ENCODE data around the gene MAN2B2.
A peak's percentile ranks its signal among the peaks of the same experiment; 100 is the strongest.
"Not testable (repeated sequence)": the region's sequence is repeated elsewhere in the genome, so short reads cannot be mapped to it uniquely, and the experiment has no call there.

MAN2B2 gene

DNA sequence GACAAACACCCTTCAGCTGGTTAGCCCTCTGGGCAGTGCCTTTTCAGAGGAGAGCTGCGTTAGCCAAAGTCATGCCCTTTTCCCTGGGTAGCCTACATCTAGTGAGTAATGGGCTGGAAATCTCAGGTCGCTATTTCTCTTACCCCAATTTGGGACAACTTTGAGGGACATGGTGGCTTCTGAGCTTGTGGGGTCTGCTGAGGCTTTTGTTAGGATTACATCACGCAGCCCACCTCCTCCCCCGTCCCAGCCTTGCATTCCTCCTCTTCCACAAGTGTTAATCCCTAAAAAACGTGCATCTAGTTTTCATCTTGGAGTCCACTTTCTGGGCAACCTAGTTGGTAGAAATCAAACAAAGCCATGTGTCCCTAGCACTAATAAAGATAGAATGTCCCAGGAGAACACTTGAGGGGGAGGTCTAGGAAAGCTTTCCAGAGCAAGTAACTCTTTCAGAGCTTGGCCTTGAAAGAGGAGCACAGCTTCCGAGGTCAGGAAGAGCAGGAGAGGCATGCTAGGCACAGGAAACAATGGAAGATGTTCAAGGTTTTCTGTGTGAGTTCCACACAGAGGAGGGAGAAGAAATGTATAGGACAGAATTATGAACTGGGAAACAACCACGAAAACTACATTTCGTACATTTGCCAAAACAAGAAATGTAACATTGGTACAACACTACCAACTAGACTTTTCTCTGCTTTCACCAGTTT is 68.3 kb downstream of the MAN2B2 start:
- DNase-seq (ENCODE audit: low spot score): no peak

DNA sequence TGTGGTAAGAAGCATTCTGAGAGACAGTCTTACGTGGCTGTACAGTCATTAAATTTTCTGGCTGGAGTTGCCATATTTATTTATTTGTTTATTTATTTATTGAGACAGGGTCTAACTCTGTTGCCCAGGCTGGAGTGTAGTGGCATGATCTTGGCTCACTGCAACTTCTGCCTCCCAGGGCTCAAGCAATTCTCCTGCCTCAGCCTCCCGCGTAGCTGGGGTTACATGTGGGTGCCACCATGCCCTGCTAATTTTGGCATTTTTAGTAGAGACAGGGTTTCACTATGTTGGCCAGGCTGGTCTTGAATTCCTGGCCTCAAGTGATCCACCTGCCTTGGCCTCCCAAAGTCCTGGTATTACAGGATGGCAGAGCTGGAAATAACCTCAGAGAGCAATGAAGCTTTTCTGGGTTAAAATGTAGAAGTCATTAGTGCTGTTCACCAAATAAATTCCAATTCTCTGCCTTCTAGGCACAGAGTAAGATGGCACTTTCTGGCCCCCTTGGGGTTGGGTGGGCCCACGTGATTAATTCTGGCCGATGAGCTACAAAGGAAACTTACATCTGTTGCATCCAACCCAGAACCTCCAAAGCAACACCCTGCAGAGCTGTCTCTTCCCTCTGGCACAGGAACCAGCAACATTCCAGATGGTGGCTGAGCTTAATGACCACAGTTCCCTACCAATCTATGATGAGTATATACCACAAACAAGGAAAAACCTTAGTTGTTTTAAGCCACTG is 70.0 kb downstream of the MAN2B2 start:
- DNase-seq (ENCODE audit: low spot score): peak; percentile 41

DNA sequence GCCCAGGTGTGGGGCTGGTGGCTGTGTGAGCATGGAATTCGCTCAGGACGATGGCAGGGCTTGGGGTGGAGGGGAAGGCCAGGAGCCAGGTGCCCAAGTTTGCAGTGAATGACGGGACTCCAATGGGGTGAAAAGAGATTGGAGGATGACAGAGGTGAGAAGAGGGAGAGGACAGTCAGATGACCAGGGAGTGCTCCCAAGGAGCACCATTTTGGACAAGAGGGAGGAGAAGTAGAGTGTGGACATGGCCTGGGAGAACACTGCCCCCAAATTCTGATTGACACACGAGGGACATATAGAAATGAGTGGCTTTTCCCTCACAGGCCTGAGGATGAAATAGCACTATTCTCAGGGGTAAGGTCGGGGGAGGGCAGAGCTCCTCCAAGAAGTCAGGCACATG is 72.2 kb downstream of the MAN2B2 start:
- DNase-seq (ENCODE audit: low spot score): no peak

DNA sequence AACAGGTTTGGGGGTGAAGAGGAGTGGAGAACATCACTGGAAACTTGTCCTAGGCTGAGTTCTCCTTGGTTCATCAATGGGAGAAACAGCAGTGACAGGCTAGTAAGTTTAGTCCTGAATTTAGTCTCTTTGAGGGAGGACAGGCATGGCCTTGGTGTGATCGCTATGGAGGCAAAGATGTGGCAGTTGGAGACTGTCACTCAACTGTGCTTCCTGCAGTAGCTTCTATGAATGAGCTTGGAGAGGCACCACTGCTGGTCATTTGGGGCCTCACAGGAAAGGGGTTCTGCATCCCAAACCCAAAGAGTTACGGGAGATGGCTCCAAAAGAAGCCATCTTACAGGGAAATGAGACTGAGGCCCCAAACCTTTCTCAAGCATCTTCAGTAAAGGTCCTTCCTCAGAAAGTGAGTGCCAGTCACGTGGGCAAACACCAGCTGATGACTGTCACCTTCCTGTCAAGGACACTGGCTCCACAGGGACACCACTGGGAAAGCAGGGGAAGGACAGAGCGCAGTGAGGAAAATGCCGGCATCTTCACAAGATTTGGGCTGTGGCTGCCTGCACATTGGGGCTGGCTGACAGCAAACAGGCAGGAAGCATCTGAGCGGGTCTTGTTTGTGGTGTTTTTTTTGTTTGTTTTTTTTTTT is 72.7 kb downstream of the MAN2B2 start:
- no peak for DNase-seq (ENCODE audit: low spot score)

DNA sequence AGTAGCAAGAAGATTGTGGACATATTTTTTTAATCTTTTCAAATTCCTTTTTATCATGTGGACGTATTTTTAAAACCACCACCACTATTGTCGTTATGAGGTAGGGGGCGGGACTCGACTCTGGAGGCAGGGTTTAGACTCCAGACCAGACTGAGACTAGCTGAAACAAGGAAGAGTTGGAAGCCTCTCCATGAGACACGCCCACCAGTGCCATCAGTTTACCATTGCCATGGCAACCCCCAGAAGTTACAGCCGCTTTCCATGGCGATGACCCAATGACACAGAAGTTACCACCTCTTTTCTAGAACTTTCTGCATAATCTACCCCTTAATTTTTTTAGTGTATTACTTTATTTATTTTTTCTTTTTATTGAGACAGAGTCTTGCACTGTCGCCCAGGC is 74.2 kb downstream of the MAN2B2 start:
- no peak for DNase-seq (ENCODE audit: low spot score)

DNA sequence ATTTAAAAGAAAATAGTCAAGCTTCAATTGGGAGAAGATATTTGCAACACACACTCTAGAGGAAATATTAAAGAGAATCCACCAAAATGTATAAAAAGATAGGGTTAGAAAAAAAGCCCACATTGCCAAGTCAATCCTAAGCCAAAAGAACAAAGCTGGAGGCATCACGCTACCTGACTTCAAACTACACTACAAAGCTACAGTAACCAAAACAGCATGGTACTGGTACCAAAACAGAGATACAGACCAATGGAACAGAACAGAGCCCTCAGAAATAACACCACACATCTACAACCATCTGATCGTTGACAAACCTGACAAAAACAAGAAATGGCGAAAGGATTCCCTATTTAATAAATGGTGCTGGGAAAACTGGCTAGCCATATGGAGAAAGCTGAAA is 79.2 kb downstream of the MAN2B2 start:
- DNase-seq (ENCODE audit: low spot score): not testable (repeated sequence)

DNA sequence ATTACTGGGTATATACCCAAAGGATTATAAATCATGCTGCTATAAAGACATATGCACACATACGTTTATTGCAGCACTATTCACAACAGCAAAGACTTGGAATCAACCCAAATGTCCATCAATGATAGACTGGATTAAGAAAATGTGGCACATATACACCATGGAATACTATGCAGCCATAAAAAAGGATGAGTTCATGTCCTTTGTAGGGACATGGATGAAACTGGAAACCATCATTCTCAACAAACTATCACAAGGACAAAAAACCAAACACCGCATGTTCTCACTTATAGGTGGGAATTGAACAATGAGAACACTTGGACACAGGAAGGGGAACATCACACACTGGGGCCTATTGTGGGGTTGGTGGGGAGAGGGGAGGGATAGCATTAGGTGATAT is 80.3 kb downstream of the MAN2B2 start:
- not testable (repeated sequence) for DNase-seq (ENCODE audit: low spot score)

DNA sequence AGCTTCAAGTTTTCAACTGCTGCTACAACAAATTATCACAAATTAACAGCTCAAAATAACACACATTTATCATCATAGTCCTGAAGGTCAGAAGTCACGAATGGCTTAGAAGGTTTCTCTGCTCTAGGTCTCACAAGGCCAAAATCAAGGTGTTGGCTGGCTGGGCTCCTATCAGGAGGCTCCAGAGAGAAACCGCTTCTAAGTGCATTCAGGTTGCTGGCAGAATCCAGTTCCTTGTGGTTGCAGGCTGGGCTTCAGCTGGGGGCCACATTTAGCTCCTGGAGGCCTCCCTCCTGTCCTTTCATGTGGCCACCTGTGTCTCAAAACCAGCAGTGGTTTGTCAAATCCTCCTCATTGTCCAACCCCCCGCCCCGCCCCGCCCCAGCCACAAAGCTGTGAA is 80.9 kb downstream of the MAN2B2 start:
- DNase-seq (ENCODE audit: low spot score): no peak

DNA sequence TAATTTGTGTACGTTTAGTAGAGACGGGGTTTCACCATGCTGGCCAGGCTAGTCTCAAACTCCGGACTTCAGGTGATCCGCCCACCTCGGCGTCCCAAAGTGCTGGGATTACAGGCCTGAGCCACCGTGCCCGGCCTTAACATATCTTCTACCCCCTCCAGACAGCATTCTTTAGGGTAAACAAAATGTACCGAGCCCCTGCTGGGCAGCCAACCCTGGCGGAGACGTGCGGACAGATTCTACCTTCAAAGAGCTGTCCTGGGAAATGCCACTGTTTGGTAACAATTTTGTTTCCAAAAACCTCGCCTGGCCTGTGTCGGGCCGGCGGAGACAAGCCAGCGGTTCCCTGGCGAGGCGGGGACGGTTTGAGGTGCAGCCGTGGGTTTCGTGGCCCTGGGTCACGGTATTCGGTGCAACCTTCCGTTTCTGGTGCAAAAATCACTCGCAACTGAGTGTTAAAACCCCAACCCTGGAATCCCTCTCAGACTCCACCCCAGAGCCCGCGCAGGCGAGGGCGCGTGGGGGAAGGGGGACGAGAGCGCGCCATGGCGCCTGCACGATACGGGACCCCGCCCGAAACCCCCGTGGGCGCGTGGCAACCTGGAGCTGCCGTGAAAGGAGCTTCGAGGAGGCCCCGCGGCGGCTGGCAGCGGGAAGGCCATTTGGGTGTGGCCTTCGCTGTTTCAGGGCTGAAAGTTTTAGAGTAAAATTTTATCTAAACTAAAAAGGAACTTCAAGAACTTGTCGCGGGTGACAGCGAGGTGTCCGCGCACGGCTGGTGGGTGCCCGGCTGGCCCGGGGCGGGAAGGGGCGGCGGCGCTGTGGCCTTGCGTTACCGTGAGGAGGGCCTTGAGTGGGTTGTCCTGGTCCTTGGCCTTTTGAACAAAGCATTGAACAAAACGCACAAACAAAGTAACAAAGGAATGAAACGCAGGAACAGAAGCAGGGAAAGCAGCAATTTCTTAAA is 82.5 kb downstream of the MAN2B2 start:
- DNase-seq (ENCODE audit: low spot score): no peak

DNA sequence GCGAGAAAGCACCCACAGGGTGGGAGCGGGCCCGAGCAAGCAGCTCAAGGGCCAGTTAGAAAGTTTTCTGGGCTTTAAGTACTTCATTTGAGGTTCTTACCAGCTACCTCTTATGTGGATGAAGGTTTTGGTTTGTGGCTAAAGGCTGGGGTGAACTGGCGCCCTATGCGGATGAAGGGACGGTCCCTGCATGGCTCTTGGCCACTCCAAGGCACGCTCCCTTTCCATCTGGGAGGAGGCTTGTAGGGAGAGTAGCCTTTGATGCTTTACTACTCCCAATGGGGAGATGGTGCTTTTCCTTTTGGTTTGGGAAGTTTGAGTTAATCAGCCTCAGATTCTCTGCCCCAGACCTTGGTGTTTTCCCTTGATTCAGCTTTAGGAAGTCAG is 83.2 kb downstream of the MAN2B2 start:
- no peak for DNase-seq (ENCODE audit: low spot score)

DNA sequence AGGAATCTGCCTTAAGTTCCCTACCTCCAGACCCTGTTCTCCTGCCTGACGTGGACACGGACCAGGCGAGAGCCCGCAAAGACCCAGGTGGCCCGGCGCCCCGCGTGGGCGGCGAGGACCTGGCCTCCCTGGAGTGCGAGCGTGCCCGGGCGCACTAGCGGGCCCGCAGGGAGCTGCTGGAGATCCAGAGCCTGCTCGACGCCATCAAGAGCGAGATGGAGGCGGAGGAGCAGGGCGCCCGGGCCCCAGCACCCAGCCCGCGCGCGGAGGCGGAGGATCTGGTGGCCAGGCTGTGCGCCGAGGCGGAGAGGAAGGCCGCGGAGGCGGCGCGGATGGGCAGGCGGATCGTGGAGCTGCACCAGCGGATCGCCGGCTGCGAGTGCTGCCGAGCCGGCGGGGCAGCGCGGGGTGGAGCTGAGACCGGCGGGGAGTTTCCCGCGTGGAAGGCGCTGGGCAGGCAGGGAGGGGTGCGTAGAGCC is 83.6 kb downstream of the MAN2B2 start:
- DNase-seq (ENCODE audit: low spot score): no peak

DNA sequence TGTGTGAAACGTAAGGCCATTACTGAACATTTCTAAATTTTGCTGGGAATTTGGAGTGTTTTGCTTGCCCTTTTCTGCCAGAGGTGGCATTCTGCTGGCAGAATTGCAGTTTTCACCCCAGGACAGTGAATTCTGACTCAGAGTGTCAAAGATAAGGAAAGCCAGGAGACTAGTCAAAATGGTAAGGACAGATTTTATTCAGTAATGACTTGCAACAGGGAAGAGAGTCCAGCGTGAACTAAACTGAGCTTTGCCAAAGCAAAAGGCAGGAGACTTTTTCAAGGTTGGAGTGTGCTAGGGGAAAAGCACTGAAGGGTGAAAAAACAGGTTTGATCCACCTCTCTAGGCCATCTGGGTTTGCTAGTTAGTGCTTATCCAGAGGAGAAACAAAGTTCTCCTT is 84.9 kb downstream of the MAN2B2 start:
- DNase-seq (ENCODE audit: low spot score): no peak

DNA sequence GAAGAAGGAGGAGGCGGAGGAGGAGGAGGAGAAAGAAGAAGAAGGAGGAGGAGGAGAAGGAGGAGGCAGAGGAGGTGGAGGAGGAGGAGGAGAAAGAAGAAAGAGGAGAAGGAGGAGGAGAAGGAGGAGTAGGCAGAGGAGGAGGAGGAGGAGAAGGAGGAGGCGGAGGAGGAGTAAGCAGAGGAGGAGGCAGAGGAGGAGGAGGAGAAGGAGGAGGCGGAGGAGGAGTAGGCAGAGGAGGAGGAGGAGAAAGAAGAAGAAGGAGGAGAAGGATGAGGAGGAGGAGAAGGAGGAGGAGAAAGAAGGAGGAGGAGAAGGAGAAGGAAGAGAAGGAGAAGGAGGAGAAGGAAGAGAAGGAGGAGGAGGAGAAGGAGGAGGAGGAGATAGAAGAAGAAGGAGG is 85.4 kb downstream of the MAN2B2 start:
- DNase-seq (ENCODE audit: low spot score): no peak

DNA sequence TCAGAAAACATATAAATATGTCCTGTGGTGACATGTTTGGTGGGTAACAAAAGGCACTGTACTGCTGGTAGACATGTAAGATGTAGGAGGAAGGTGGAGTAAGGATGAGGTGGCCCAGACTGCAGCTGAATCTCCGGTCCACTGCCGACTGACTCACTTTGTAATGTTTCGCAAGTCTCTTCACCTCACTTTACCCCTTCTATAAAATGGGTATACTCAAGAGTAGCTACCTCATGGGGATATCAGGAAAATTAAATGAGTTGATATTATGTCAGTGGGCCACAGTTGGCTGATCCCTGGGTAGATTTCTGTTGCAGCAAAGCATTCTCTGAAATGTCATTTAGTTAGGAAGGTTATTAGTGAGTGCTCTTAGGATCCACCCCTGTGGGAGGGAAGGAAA is 87.6 kb downstream of the MAN2B2 start:
- DNase-seq (ENCODE audit: low spot score): no peak

DNA sequence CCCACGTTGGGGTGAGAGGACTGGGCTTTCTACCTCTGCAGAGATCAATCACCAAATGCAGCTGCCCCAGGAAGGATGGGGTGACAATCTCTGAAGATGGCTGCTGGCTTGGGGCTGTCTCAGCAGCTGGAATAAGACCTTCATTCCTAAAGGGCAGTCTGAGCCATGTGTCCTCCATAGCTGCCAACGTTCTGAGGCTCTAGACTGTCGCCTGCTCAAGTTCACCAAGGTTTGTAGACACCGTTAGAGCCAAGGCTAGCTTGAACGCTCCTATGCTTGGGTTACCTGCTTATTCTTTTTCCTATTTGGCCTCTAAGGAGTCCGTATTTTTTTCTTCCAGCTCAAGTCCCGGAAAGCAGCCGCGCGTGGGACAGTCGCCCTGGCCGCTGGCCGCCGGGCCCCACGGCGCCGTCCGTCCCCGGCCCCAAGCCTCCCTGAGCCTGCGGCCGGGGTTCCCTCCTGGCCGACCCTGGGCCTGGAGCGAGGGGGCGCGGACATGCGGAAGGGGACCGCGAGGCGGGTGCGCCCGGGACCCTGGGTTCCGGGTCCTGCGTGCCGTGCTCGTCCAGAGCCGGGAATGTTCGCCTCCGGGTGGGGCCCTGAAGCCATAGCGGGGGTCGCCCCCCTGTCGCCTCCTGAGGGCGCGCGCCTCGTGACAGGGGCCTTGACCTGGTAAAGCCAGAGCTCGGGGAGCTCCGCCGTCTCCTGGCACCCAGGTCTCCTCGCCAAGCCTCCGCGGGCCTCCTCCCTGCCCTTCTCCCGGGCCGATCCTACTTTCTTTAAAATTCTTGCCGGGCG is 88.8 kb downstream of the MAN2B2 start:
- DNase-seq (ENCODE audit: low spot score): no peak

DNA sequence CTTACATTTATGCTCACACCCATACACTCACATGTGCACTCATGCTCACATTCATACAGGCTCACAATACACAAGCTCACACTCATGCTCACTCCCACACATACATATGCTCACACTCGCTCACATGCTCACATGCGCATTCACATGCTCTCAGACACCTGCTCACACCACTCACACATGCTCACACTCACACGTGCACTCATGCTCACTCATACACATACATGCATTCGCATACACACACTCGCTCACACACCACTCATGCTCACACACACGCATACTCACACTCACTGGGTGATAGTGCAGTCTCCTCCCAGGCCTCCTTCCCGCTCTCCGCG is 90.3 kb downstream of the MAN2B2 start:
- DNase-seq (ENCODE audit: low spot score): no peak

DNA sequence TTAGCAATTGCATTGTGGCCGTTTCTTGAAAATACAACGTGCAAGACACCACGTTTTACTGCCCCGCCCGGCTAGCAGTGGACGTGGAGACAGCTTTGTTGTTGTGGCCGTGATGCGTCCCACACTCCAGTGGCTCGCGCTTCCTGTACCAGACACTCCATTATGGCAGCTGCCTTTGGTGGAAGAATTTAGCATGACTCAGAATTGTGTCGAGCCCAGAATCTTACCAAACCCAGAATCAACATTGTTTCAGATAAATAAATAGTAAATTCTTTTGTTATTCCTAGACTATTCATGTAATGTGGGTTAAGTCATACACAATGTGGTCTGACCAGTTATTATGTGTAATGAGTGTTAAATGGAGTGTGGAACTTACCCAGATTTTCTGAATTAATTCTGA is 93.4 kb downstream of the MAN2B2 start:
- no peak for DNase-seq (ENCODE audit: low spot score)

DNA sequence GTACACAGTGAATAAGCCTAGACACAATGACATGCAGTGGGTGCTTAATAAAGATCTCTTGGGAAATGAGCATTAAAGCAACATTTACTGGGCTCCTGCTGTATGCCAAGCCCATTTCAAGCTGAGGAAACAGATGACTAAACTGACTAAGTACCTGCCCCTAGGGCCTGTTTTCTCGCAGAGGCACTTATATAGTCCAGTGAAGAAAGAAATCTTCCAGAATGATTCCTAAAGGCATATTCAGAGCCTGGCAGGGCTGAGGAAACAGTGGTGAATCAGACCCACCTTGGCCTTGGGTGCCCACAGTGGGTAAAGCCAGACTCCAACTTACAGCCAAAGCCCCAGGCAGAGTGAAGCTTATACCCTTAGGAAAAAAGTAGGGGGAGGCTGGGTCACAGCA is 96.7 kb downstream of the MAN2B2 start:
- no peak for DNase-seq (ENCODE audit: low spot score)

DNA sequence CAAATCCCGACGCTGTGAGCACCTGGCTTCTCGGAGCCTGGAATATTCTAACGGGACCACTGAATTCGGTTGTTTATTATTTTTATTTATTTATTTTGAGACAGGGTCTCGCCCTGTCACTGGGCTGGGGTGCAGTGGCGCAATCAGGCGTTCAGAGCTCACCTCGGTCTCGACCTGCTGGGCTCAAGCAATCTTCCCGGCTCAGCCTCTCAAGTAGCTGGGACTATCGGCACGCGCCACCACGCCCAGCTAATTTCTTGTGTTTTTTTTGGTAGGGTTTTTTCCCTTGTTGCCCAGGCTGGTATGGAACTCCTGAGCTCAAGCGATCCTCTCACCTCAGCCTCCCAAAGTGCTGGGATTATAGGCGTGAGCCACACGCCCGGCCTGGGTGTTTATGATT is 97.1 kb downstream of the MAN2B2 start:
- no peak for DNase-seq (ENCODE audit: low spot score)

DNA sequence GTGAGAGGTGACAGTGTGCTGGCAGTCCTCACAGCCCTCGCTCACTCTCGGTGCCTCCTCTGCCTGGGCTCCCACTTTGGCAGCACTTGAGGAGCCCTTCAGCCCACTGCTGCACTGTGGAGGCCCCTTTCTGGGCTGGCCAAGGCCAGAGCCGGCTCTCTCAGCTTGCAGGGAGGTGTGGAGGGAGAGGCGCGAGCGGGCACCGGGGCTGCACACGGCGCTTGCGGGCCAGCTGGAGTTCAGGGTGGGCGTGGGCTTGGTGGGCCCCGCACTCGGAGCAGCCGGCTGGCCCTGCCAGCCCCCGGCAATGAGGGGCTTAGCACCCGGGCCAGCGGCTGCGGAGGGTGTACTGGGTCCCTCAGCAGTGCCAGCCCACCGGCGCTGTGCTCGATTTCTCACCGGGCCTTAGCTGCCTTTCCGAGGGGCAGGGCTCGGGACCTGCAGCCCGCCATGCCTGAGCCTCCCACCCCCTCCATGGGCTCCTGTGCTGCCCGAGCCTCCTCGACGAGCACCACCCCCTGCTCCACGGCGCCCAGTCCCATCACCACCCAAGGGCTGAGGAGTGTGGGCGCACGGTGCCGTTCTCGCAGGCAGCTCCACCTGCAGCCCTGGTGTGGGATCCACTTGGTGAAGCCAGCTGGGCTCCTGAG is 97.7 kb downstream of the MAN2B2 start:
- not testable (repeated sequence) for DNase-seq (ENCODE audit: low spot score)

All from germinal center (tissue), 1 donor.